H1 (cell line): ENCODE results near the gene AVPR2.

Experiments
- BACH1 ChIP-seq: IDR thresholded peaks from 2 replicates; pipeline ENCODE4 v1.6.1; 2012; ENCODE audit warnings: low read length, improper control_type of control experiment
- EP300 ChIP-seq, 2 experiments: IDR thresholded peaks; 1 replicate in 1 of 2; 2 replicates in 1 of 2; pipeline ENCODE4 v1.6.1; 2011 to 2012; ENCODE audit warnings: low read depth in 2 of 2, low read length in 2 of 2, mild to moderate bottlenecking in 2 of 2, borderline replicate concordance in 1 of 2, inconsistent platforms in 1 of 2, moderate library complexity in 1 of 2
- HDAC2 ChIP-seq, 2 experiments: fragments of 300-600 bp in 1 of 2; sonication (generic) in 1 of 2; IDR thresholded peaks; 2 replicates each; pipeline ENCODE4 v1.6.1; 2011 to 2012; ENCODE audit warnings: low read depth in 2 of 2, low read length in 2 of 2, mild to moderate bottlenecking in 2 of 2, moderate library complexity in 2 of 2, borderline replicate concordance in 1 of 2, inconsistent platforms in 1 of 2
- JUN ChIP-seq: IDR thresholded peaks from 2 replicates; pipeline ENCODE4 v1.6.1; 2011; ENCODE audit warnings: low read depth, mild to moderate bottlenecking, improper control_type of control experiment, low read length
- POLR2A ChIP-seq, 2 experiments: IDR thresholded peaks; 1 replicate in 1 of 2; 2 replicates in 1 of 2; pipeline ENCODE4 v1.6.1; 2011; ENCODE audit warnings: low read depth in 2 of 2, low read length in 2 of 2, mild to moderate bottlenecking in 2 of 2; ENCODE audit errors: control extremely low read depth in 1 of 2
- POLR2AphosphoS5 ChIP-seq: IDR thresholded peaks from 2 replicates; pipeline ENCODE4 v1.6.1; 2011; ENCODE audit warnings: low read depth, low read length
- RNF2 ChIP-seq: fragments of 200-900, 300-1000 bp; sonication (generic); IDR thresholded peaks from 2 replicates; pipeline ENCODE4 v1.7.1; 2016; ENCODE audit warnings: borderline replicate concordance, low read depth, mild to moderate bottlenecking, antibody characterized with exemption, low read length; ENCODE audit not compliant: poor library complexity, severe bottlenecking; ENCODE audit errors: missing control alignments
- SIN3A ChIP-seq, 2 experiments: IDR thresholded peaks in 1 of 2; conservative IDR thresholded peaks in 1 of 2; 2 replicates each; pipeline ENCODE4 v1.6.1; 2011 to 2012; ENCODE audit warnings: low read length in 2 of 2, improper control_type of control experiment in 1 of 2, low read depth in 1 of 2, mild to moderate bottlenecking in 1 of 2
- SP2 ChIP-seq: IDR thresholded peaks from 2 replicates; pipeline ENCODE4 v1.6.1; 2012; ENCODE audit warnings: mild to moderate bottlenecking, low read length, inconsistent platforms
- SP4 ChIP-seq: IDR thresholded peaks from 2 replicates; pipeline ENCODE4 v1.6.1; 2012; ENCODE audit warnings: low read length, inconsistent platforms
- SUZ12 ChIP-seq: fragments of 200-600 bp; sonication (generic); IDR thresholded peaks from 2 replicates; pipeline ENCODE4 v1.6.1; 2012; ENCODE audit warnings: mild to moderate bottlenecking, inconsistent platforms, low read length, moderate library complexity, mixed read lengths
- TF ChIP-seq, protein P1 (sequence below), 3 experiments: IDR thresholded peaks; 1 replicate in 2 of 3; 2 replicates in 1 of 3; pipeline versions ENCODE4 v1.5.1 to v1.6.1; 2011; ENCODE audit warnings: low read length in 3 of 3, mild to moderate bottlenecking in 3 of 3, inconsistent platforms in 2 of 3, low read depth in 1 of 3, moderate library complexity in 1 of 3; ENCODE audit not compliant: insufficient read depth in 1 of 3; ENCODE audit errors: control extremely low read depth in 1 of 3

DNA sequence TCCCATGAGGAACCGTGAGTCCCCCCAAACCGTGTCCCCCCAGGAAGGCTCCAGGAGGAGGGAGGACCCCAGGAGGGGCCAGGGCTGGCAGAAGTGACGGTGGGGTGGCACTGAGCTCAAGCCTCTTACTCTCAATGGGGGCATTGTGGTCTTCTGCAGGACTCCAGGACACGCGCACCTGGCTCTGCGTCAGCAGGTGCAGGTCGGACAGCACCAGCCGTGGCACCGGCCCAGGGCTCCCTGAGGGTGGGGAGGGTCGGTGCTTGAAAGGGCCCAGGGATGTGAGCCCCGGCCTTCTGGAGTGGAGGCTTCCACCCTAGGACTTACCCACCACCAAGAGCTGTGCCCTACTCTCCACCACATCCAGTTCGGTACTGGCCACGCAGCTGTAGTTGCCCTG is 36.8 kb upstream of the AVPR2 start:
- TF ChIP-seq POLR2AphosphoS5 (no peak), EP300 (IDR thresholded peaks at IDR 0.05; ENCODE audit: borderline replicate concordance in 1 of 2, low read depth in 2 of 2, low read length in 2 of 2) (no peak), SP4 (no peak), RNF2 (no peak), JUN (no peak), SIN3A (conservative IDR thresholded peaks at IDR 0.05 in 1 of 2, IDR thresholded peaks at IDR 0.05 in 1 of 2; ENCODE audit: low read depth in 1 of 2, low read length in 2 of 2) (no peak), POLR2A (IDR thresholded peaks at IDR 0.05; ENCODE audit: control extremely low read depth in 1 of 2, low read depth in 2 of 2, low read length in 2 of 2) (no peak), SUZ12 (no peak), BACH1 (no peak), SP2 (no peak), HDAC2 (IDR thresholded peaks at IDR 0.05; ENCODE audit: borderline replicate concordance in 1 of 2, low read depth in 2 of 2, low read length in 2 of 2) (no peak)
- TF ChIP-seq, protein P1, sequence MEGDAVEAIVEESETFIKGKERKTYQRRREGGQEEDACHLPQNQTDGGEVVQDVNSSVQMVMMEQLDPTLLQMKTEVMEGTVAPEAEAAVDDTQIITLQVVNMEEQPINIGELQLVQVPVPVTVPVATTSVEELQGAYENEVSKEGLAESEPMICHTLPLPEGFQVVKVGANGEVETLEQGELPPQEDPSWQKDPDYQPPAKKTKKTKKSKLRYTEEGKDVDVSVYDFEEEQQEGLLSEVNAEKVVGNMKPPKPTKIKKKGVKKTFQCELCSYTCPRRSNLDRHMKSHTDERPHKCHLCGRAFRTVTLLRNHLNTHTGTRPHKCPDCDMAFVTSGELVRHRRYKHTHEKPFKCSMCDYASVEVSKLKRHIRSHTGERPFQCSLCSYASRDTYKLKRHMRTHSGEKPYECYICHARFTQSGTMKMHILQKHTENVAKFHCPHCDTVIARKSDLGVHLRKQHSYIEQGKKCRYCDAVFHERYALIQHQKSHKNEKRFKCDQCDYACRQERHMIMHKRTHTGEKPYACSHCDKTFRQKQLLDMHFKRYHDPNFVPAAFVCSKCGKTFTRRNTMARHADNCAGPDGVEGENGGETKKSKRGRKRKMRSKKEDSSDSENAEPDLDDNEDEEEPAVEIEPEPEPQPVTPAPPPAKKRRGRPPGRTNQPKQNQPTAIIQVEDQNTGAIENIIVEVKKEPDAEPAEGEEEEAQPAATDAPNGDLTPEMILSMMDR (IDR thresholded peaks at IDR 0.05; ENCODE audit: control extremely low read depth in 1 of 3, insufficient read depth in 1 of 3, low read depth in 1 of 3, low read length in 3 of 3): no peak
